Mucosa of rectum (tissue), 2 donors: ENCODE results near the gene SPR.

Experiments used
- H3K27ac ChIP-seq, 2 donors: one replicate each; pipeline ENCODE4 v1.7.0; 2013; ENCODE audit warnings: inconsistent platforms in 2 of 2, low read depth in 2 of 2, low read length in 2 of 2
- H3K27me3 ChIP-seq, 2 donors: one replicate each; pipeline ENCODE4 v1.7.0; 2013; ENCODE audit warnings: low read length in 2 of 2; ENCODE audit not compliant: control insufficient read depth in 2 of 2, insufficient read depth in 2 of 2
- H3K36me3 ChIP-seq, 2 donors: one replicate each; pipeline ENCODE4 v1.7.0; 2013; ENCODE audit warnings: low read length in 2 of 2; ENCODE audit not compliant: control insufficient read depth in 2 of 2, insufficient read depth in 2 of 2
- H3K4me1 ChIP-seq, 2 donors: one replicate each; pipeline ENCODE4 v1.7.0; 2013; ENCODE audit warnings: low read length in 2 of 2, mild to moderate bottlenecking in 1 of 2; ENCODE audit not compliant: control insufficient read depth in 2 of 2, insufficient read depth in 2 of 2
- H3K4me3 ChIP-seq, 2 donors: one replicate each; pipeline ENCODE4 v1.7.0; 2013; ENCODE audit warnings: low read length in 2 of 2
- H3K9ac ChIP-seq, 2 donors: one replicate each; pipeline ENCODE4 v1.7.0; 2013; ENCODE audit warnings: low read length in 2 of 2, low read depth in 1 of 2, mild to moderate bottlenecking in 1 of 2
- H3K9me3 ChIP-seq, 2 donors: one replicate each; pipeline ENCODE4 v1.7.0; 2013; ENCODE audit warnings: low read length in 2 of 2; ENCODE audit not compliant: control insufficient read depth in 2 of 2
- donor health status: healthy.
- donor health status: Normal muscosa, but diverticular disease.

Gene SPR

GRCh38 chr2:72921088-72921851 lies 34.1 kb downstream of the SPR start:
- Histone ChIP-seq H3K4me1 (peaks cover 24 to 30% of the 10 kb centered on the region in 2 donors), H3K4me3 (no peak overlapping the region), H3K9me3 (no peaks in the 10 kb centered on the region), H3K9ac (no peak overlapping the region), H3K36me3 (no peaks in the 10 kb centered on the region), H3K27ac (no peak overlapping the region), H3K27me3 (peaks cover 80 to 89% of the 10 kb centered on the region in 2 donors)

DNA sequence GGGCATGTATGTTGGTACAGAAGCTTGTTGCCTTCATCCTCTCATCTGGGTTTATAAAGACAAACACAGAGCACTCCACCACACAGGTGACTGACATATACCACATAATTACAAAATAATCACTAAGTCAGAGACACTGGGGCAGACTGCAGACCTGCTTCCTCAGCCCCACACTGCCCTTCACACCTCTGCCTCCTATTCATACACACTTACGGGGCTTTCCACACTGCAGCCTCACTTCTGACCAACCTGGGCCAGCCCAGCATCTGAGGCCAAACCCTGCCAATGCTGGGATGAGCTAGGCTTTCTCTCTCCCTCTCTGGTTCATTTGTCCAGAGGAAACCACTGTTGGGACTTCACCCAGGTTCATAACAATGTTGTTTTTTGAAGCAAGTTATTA lies 34.6 kb downstream of the SPR start:
- H3K9me3 ChIP-seq, result no peaks in the 10 kb centered on the region
- H3K27me3 ChIP-seq, result peaks cover 81 to 89% of the 10 kb centered on the region in 2 donors
- no peak overlapping the region for H3K4me3 ChIP-seq
- no peaks in the 10 kb centered on the region for H3K36me3 ChIP-seq
- H3K4me1 ChIP-seq, result peaks cover 18 to 24% of the 10 kb centered on the region in 2 donors
- H3K27ac ChIP-seq, result no peak overlapping the region
- no peak overlapping the region for H3K9ac ChIP-seq

- H3K27ac ChIP-seq, result no peak overlapping the region
Measured at GRCh38 chr2:72923833-72924352, 36.7 kb downstream of the SPR start.

DNA sequence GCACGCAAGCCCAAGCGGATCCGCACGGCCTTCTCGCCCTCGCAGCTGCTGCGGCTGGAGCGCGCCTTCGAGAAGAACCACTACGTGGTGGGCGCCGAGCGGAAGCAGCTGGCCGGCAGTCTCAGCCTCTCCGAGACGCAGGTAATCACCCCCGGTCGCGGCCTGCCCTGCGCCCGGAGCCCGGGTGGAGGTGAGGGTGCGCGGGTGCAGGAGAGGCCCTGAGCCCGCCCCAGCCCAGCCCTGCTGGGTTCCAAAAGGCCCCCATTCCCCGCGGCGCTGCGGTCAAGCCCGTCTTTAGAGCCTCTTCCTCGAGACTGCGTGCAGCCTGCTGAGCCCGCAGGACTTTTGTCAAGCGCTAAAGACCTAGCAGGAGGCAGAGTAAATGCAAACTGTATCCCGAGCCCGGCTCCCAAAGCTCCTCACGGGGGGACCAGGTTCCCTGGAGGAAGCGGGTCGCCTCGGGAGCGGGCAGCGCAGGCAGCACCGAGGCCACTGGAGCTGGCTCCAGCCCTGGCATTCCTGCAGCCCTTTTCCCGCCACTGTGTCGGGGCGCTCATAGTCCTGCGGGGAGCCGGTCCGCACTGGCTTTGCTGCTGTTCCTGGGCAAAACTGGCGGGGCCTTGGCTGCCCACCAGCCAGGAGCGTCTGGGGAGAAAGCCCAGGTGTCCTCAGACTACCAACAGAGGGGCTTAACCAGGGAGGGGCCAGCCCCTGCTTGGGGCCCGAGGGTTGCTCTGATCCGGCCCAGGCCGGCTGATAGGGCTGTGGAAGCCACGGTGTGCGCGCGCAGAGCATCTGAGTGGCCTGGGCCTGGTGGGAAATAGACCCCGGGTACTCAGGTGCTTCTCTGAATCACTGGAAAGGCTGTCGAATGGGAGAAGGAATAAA lies 37.4 kb downstream of the SPR start:
- H3K27ac ChIP-seq, result no peak overlapping the region
- no peak overlapping the region for H3K9ac ChIP-seq
- peak overlapping the region in 1 of 2 donors; percentile 4 for H3K4me3 ChIP-seq
- peaks cover 93 to 95% of the 10 kb centered on the region in 2 donors for H3K27me3 ChIP-seq
- no peaks in the 10 kb centered on the region for H3K9me3 ChIP-seq
- H3K4me1 ChIP-seq, result peaks cover 7 to 13% of the 10 kb centered on the region in 2 donors
- H3K36me3 ChIP-seq, result no peaks in the 10 kb centered on the region

More at GRCh38 chr2:72923833-72924352, 36.7 kb downstream of the SPR start:
- H3K4me3 ChIP-seq, result no peak overlapping the region
- H3K36me3 ChIP-seq, result no peaks in the 10 kb centered on the region
- H3K9ac ChIP-seq, result no peak overlapping the region
- peaks cover 93 to 97% of the 10 kb centered on the region in 2 donors for H3K27me3 ChIP-seq
- no peaks in the 10 kb centered on the region for H3K9me3 ChIP-seq
- peaks cover 7 to 13% of the 10 kb centered on the region in 2 donors for H3K4me1 ChIP-seq

DNA sequence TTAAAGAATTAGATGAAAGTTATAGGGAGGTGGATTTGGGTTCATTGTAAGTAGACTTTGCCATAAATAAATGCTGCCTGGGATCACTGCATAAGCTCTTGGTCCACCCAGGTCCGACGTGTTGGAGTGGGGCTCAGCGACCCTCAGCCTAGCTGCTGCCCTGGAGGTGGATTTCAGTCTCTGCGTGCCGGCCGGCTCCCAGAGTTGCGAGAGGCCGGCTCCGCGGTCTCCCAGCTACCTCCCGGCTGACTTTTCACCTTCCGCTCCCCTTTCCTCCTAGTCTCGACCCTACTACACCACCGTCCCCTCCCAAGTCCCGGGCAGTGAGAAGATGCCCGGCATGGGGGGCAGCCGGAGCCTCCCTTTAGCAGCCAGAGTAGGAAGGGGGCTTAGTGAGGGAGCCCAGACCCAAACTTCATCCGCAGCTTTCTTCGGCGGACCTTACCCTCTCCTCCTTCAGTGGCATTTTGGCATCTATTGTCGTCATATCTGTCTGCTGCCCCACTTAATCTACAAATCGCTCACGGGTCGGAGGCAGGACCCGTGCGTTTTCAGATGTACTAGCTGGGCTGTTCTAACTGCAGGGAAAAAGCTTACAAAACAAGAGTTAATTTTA lies 38.2 kb downstream of the SPR start:
- peaks cover 87 to 92% of the 10 kb centered on the region in 2 donors for H3K27me3 ChIP-seq
- H3K9ac ChIP-seq, result no peak overlapping the region
- H3K9me3 ChIP-seq, result no peaks in the 10 kb centered on the region
- H3K4me1 ChIP-seq, result peaks cover 5 to 9% of the 10 kb centered on the region in 2 donors
- H3K27ac ChIP-seq, result no peak overlapping the region
- no peak overlapping the region for H3K4me3 ChIP-seq
- no peaks in the 10 kb centered on the region for H3K36me3 ChIP-seq

GRCh38 chr2:72926368-72926767 lies 39.2 kb downstream of the SPR start:
- Histone ChIP-seq H3K9ac (no peak overlapping the region), H3K4me3 (no peak overlapping the region), H3K9me3 (no peaks in the 10 kb centered on the region), H3K36me3 (no peaks in the 10 kb centered on the region), H3K4me1 (peaks cover 5% of the 10 kb centered on the region in 2 donors), H3K27ac (no peak overlapping the region), H3K27me3 (peaks cover 79 to 83% of the 10 kb centered on the region in 2 donors)

DNA sequence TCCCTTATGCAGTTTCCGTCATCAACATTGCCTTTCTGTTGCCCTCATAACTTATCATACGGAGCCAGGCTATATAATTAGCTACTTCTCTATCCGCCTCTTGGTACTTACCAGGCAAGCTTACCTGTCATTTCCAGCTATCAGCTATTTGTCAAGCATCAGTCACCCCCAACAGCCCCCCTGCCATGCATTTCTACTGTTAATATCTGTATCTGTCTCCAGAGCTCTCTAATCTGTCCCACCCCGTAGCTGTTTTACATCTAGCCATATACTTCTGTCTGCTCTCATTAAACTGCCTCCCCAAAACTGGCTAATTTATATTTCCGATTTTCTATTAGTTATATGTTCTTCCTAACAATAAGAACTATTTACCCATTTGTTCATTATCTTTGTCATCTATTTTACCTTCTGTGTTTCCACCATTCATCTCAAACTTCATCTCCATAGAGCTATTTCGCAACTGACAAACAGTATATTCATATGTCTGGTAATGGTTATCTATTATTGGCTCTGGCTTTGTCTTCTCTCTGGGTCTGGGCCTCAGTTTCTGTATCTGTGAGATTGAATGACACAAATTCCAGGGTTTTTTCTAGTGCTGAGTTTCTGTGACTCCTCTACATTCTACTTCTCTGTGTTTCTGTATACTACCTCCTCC lies 39.7 kb downstream of the SPR start:
- Histone ChIP-seq H3K27me3 (peaks cover 73 to 77% of the 10 kb centered on the region in 2 donors), H3K9ac (no peak overlapping the region), H3K9me3 (no peaks in the 10 kb centered on the region)

GRCh38 chr2:72927619-72928550 lies 40.7 kb downstream of the SPR start:
- H3K9ac ChIP-seq, result no peak overlapping the region
- peaks cover 5% of the 10 kb centered on the region in 2 donors for H3K4me1 ChIP-seq
- H3K36me3 ChIP-seq, result no peaks in the 10 kb centered on the region
- H3K9me3 ChIP-seq, result no peaks in the 10 kb centered on the region
- peaks cover 64 to 68% of the 10 kb centered on the region in 2 donors for H3K27me3 ChIP-seq
- no peak overlapping the region for H3K27ac ChIP-seq
- H3K4me3 ChIP-seq, result no peak overlapping the region

More for the DNA sequence above, 39.7 kb downstream of the SPR start:
- Histone ChIP-seq H3K4me1 (peaks cover 5% of the 10 kb centered on the region in 2 donors), H3K27ac (no peak overlapping the region), H3K36me3 (no peaks in the 10 kb centered on the region), H3K4me3 (no peak overlapping the region)

GRCh38 chr2:72929010-72929409 lies 41.8 kb downstream of the SPR start:
- Histone ChIP-seq H3K9me3 (no peaks in the 10 kb centered on the region), H3K36me3 (no peaks in the 10 kb centered on the region), H3K4me3 (no peak overlapping the region), H3K9ac (no peak overlapping the region), H3K4me1 (peaks cover 4 to 8% of the 10 kb centered on the region in 2 donors), H3K27ac (no peak overlapping the region), H3K27me3 (peaks cover 52 to 58% of the 10 kb centered on the region in 2 donors)
